GM12878 (cell line): ENCODE measurements around the gene ADGRB2. TPM values are rescaled to one million over a fixed set of nuclear protein-coding genes. Genes with fewer than 3 reads are reported as not detected.

ENCODE experiments used
- ATAC-seq: fragments of 200-7000 bp; cut with Tn5 transposase; 3 replicates; pipeline ENCODE4 v1.9.1; 2020; ENCODE audit warnings: mild to moderate bottlenecking, moderate library complexity
- BruUV-seq: library from RNA; stranded (reverse); fragments of 400-500 nt; replicated peaks from 2 replicates; lab custom pipeline; 2021; lab: Mats Ljungman, UMichigan
- CTCF ChIA-PET: fragments of 300-600 bp; sonication (Branson Sonifier 250); formaldehyde crosslinking; extraction: SDS; loops from one replicate; lab custom pipeline; 2021; ENCODE audit warnings: inconsistent platforms; lab: Yijun Ruan, JAX
- POLR2A ChIA-PET: fragments of 350-600 bp; formaldehyde crosslinking; extraction: SDS; loops from one replicate; lab custom pipeline; 2021; ENCODE audit warnings: inconsistent platforms; lab: Charles Lee
- RAD21 ChIA-PET: fragments of 300-600 bp; sonication (Branson Sonifier 250); formaldehyde crosslinking; loops from one replicate; lab custom pipeline; 2023; ENCODE audit warnings: antibody characterized with exemption; ENCODE audit not compliant: unreplicated experiment; lab: Charles Lee
- SMC1A ChIA-PET: fragments of 300-600 bp; sonication (Branson Sonifier 250); formaldehyde crosslinking; loops from one replicate; lab custom pipeline; 2023; ENCODE audit not compliant: unreplicated experiment, uncharacterized antibody; lab: Charles Lee
- DNase-seq: peaks from one replicate; pipeline ENCODE4 v3.0.0-alpha.2; 2011; ENCODE audit warnings: low read depth, low spot score
- FAIRE-seq: peaks from 3 replicates; lab custom pipeline; 2011; peaks lifted over from hg19 to GRCh38; lab: Jason Lieb, UNC
- H2AFZ ChIP-seq: 2 replicates; pipeline ENCODE4 v1.6.0; 2011; ENCODE audit warnings: low read depth, low read length, control low read depth; ENCODE audit not compliant: control insufficient read depth
- H3K27ac ChIP-seq: 2 replicates; pipeline ENCODE4 v1.5.1; 2011; ENCODE audit warnings: control low read depth; ENCODE audit not compliant: control insufficient read depth, insufficient read depth
- H3K27me3 ChIP-seq, 2 experiments: replicated peaks in 1 of 2; 2 replicates each; pipeline versions ENCODE4 v1.6.0 to v1.6.1; 2011; ENCODE audit warnings: low read length in 1 of 2; ENCODE audit not compliant: control insufficient read depth in 2 of 2, insufficient read depth in 2 of 2
- H3K36me3 ChIP-seq, 2 experiments: 2 replicates each; pipeline ENCODE4 v1.5.1; 2011; ENCODE audit warnings: low read length in 1 of 2; ENCODE audit not compliant: control insufficient read depth in 2 of 2, insufficient read depth in 2 of 2
- H3K4me1 ChIP-seq: 2 replicates; pipeline ENCODE4 v1.6.1; 2011; ENCODE audit warnings: mild to moderate bottlenecking, low read length, moderate library complexity, mixed read lengths; ENCODE audit not compliant: control insufficient read depth, insufficient read depth
- H3K4me2 ChIP-seq: 2 replicates; pipeline ENCODE4 v1.6.0; 2011; ENCODE audit warnings: control low read depth; ENCODE audit not compliant: control insufficient read depth, insufficient read depth
- H3K4me3 ChIP-seq: fragments of 200-600 bp; sonication (generic); 2 replicates; pipeline ENCODE4 v1.5.1; 2016
- H3K79me2 ChIP-seq: 2 replicates; pipeline ENCODE4 v1.6.0; 2011; ENCODE audit warnings: low read length; ENCODE audit not compliant: control insufficient read depth, insufficient read depth
- H3K9ac ChIP-seq: 2 replicates; pipeline ENCODE4 v1.8.0; 2011; ENCODE audit warnings: low read length, control low read depth, mixed read lengths; ENCODE audit not compliant: control insufficient read depth, insufficient read depth
- H3K9me3 ChIP-seq: replicated peaks from 3 replicates; pipeline ENCODE4 v1.5.1; 2011; ENCODE audit warnings: mild to moderate bottlenecking, low read length; ENCODE audit not compliant: control insufficient read depth, insufficient read depth
- H4K20me1 ChIP-seq: 2 replicates; pipeline ENCODE4 v1.6.0; 2011; ENCODE audit not compliant: control insufficient read depth, insufficient read depth
- BRCA1 ChIP-seq: IDR thresholded peaks from 2 replicates; pipeline ENCODE4 v1.6.1; 2011; ENCODE audit warnings: low read depth, low read length, improper control_type of control experiment
- NFYA ChIP-seq: IDR thresholded peaks from 2 replicates; pipeline ENCODE4 v1.6.1; 2011; ENCODE audit warnings: low read depth, mild to moderate bottlenecking, low read length, improper control_type of control experiment, borderline replicate concordance
- NR2C1 ChIP-seq: fragments of 450-650 bp; IDR thresholded peaks from 2 replicates; pipeline ENCODE4 v1.6.1; 2017; ENCODE audit warnings: antibody characterized with exemption, mild to moderate bottlenecking, moderate library complexity
- STAT1 ChIP-seq: fragments of 450-650 bp; conservative IDR thresholded peaks from 2 replicates; pipeline ENCODE4 v1.6.1; 2014; ENCODE audit warnings: antibody characterized with exemption, mild to moderate bottlenecking
- WGBS: methylation state at CpG from one replicate; pipeline ENCODE4 v1.1.6; 2016; ENCODE audit warnings: low lambda C conversion rate; ENCODE audit not compliant: insufficient replicate concordance, insufficient coverage; ENCODE audit errors: missing lambda C conversion rate; 5-methylcytosine and 5-hydroxymethylcytosine counted together
- in situ Hi-C: fragments of 300-500 bp; cut with MboI; formaldehyde crosslinking; loops from 9 replicates; pipeline ENCODE4 v1.14.3; 2018; ENCODE audit warnings: mixed read lengths
- intact Hi-C: fragments of 100-400 bp; cut with micrococcal nuclease; formaldehyde crosslinking; loops from one replicate; pipeline ENCODE4 v1.14.2; 2022; ENCODE audit not compliant: unreplicated experiment
- polyA plus RNA-seq, 11 experiments: library from polyadenylated mRNA; depleted of rRNA in 4 of 11; unstranded in 6 of 11; stranded (reverse) in 5 of 11; fragments of >200 nt; fragmentation: Nextera tagmentation in 4 of 11; fragmentation: Illumina TruSeq in 1 of 11; extraction: Ambion mirVana in 4 of 11; extraction: Trizol in 1 of 11; gene quantifications; 1 replicate in 1 of 11; 2 replicates in 10 of 11; pipeline versions ENCODE4 v1.2.1 to v1.2.3, GENCODE V29; 2011 to 2016; ENCODE audit warnings: inconsistent platforms in 2 of 11, missing spikeins in 2 of 11, low read depth in 1 of 11
- total RNA-seq, 4 experiments: library from RNA; depleted of rRNA in 3 of 4; stranded (reverse); fragments of >200 nt in 3 of 4; fragmentation: Illumina TruSeq in 1 of 4; extraction: Trizol in 1 of 4; gene quantifications; 2 replicates each; pipeline versions ENCODE4 v1.2.1 to v1.2.3, GENCODE V29; 2013 to 2021
- TF ChIP-seq, protein P1 (sequence below): fragments of 150-350 bp; IDR thresholded peaks from 2 replicates; pipeline ENCODE4 v1.6.1; 2016; ENCODE audit warnings: low read depth, low read length
- TF ChIP-seq, protein P2 (sequence below): fragments of 450-650 bp; formaldehyde crosslinking; IDR thresholded peaks from 2 replicates; pipeline ENCODE4 v1.4.0; 2022; ENCODE audit warnings: mild to moderate bottlenecking, moderate library complexity

ADGRB2 gene
- total and polyA plus RNA-seq, 10 of the 15 experiments (the other 5 are each of a cell fraction or from before 2014, with no cell fraction given) = 0.11 to 0.33 (median 0.18) TPM; not detected in 4

DNA sequence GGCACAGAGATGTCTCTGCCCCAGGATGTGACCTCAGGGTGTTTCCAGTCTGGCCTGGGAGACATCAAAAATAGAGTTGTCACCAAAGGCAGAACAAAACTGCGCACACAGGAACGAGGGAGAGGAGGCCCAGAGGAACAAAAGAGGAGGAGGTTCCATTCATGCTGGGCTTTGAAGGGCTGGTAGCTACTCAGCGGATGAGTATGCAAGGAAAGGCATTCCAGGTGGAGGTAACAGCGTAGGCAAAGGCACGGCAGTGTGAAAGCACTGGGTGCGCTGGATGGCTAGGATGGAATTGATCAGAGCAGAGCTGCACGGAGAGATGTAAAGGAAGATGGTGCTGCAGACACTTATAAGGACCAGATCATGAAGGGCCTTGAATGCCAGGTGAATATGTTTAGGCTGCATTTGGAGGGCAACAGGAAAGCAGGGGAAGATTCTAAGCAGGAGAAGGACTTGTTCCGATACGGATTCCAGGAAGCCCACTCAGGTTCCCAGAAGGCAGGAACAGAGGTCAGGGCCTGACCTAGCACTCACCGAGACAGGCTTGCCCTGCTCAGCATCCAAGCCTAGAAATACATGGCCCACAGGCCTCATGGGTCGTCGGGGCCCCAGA is 66.7 kb downstream of the ADGRB2 start:
- RAD21 ChIA-PET = interaction anchor here (1.2 kb wide), 1 partner anchor 33 kb away, joined by 4 read pairs; no protein-coding TSS in a partner anchor
- FAIRE-seq (no peak), DNase-seq (no peak), ATAC-seq (no peak)
- Histone ChIP-seq H3K4me3 (no peak overlapping the region), H3K79me2 (no peaks in the 10 kb centered on the region), H3K4me2 (no peak overlapping the region), H3K27me3 (no peaks in the 10 kb centered on the region), H4K20me1 (no peaks in the 10 kb centered on the region), H3K4me1 (peaks cover 21% of the 10 kb centered on the region), H3K27ac (no peak overlapping the region), H2AFZ (no peak overlapping the region), H3K9me3 (no peaks in the 10 kb centered on the region), H3K36me3 (no peaks in the 10 kb centered on the region), H3K9ac (no peak overlapping the region)
- SMC1A ChIA-PET = interaction anchor here (1.4 kb wide), 1 partner anchor 9 kb away, joined by 3 read pairs; no protein-coding TSS in a partner anchor
- 56% methylated on average over 12 of the region's 12 CpGs for WGBS
- in situ Hi-C loops = no loop called here
- POLR2A ChIA-PET = no interaction called here
- intact Hi-C loops = no loop called here
- BruUV-seq = no TSS peak
- CTCF ChIA-PET = interaction anchor here (1.0 to 1.2 kb wide), 3 partner anchors 11 to 92 kb away, joined by 3 to 5 read pairs (median 4); no protein-coding TSS in a partner anchor
- TF ChIP-seq STAT1 = no peak
- TF ChIP-seq, protein P1, sequence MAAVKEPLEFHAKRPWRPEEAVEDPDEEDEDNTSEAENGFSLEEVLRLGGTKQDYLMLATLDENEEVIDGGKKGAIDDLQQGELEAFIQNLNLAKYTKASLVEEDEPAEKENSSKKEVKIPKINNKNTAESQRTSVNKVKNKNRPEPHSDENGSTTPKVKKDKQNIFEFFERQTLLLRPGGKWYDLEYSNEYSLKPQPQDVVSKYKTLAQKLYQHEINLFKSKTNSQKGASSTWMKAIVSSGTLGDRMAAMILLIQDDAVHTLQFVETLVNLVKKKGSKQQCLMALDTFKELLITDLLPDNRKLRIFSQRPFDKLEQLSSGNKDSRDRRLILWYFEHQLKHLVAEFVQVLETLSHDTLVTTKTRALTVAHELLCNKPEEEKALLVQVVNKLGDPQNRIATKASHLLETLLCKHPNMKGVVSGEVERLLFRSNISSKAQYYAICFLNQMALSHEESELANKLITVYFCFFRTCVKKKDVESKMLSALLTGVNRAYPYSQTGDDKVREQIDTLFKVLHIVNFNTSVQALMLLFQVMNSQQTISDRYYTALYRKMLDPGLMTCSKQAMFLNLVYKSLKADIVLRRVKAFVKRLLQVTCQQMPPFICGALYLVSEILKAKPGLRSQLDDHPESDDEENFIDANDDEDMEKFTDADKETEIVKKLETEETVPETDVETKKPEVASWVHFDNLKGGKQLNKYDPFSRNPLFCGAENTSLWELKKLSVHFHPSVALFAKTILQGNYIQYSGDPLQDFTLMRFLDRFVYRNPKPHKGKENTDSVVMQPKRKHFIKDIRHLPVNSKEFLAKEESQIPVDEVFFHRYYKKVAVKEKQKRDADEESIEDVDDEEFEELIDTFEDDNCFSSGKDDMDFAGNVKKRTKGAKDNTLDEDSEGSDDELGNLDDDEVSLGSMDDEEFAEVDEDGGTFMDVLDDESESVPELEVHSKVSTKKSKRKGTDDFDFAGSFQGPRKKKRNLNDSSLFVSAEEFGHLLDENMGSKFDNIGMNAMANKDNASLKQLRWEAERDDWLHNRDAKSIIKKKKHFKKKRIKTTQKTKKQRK = no peak
- no peak for TF ChIP-seq NR2C1
- TF ChIP-seq BRCA1 = no peak
- TF ChIP-seq NFYA = no peak
- TF ChIP-seq, protein P2, sequence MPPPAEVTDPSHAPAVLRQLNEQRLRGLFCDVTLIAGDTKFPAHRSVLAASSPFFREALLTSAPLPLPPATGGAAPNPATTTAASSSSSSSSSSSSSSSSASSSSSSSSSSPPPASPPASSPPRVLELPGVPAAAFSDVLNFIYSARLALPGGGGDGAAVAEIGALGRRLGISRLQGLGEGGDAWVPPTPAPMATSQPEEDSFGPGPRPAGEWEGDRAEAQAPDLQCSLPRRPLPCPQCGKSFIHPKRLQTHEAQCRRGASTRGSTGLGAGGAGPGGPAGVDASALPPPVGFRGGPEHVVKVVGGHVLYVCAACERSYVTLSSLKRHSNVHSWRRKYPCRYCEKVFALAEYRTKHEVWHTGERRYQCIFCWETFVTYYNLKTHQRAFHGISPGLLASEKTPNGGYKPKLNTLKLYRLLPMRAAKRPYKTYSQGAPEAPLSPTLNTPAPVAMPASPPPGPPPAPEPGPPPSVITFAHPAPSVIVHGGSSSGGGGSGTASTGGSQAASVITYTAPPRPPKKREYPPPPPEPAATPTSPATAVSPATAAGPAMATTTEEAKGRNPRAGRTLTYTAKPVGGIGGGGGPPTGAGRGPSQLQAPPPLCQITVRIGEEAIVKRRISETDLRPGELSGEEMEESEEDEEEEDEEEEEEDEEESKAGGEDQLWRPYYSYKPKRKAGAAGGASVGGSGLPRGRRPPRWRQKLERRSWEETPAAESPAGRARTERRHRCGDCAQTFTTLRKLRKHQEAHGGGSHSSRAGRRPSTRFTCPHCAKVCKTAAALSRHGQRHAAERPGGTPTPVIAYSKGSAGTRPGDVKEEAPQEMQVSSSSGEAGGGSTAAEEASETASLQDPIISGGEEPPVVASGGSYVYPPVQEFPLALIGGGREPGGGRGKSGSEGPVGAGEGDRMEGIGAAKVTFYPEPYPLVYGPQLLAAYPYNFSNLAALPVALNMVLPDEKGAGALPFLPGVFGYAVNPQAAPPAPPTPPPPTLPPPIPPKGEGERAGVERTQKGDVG (CRISPR knock-in tag) = no peak
